ENCODE results near the gene GZMA. TPM values are rescaled to one million over a fixed set of nuclear protein-coding genes. Genes with fewer than 3 reads are reported as not detected.
"Not testable (repeated sequence)": the region's sequence is repeated elsewhere in the genome, so short reads cannot be mapped to it uniquely, and the experiment has no call there.

GZMA gene
- total RNA-seq, 1 donor from 2014 or later = not detected

DNA sequence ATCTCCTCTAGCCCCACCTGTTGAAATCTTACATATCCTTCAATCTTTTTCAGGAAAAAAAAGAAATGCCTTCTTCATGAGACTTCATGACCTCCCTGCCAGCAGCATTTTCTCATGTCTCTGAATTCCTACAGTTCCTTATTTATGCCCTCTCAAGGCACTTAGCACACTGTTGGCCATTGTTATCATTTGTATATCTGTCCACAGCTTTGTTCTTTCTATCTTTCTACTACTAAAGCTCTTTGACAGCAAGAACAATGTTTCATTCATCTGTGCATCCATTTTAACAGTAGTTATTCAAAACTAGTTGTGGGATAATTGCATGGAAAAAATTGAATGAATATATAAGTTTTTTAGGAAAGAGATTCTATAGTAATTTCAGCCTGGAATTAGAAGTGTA is 20.9 kb upstream of the GZMA start:
- Histone ChIP-seq H3K27ac (no peak overlapping the region), H3K36me3 (no peaks in the 10 kb centered on the region), H3K4me1 (no peaks in the 10 kb centered on the region), H3K27me3 (no peaks in the 10 kb centered on the region), H3K4me3 (no peak overlapping the region), H3K9me3 (no peaks in the 10 kb centered on the region)
- TF ChIP-seq, protein P1, sequence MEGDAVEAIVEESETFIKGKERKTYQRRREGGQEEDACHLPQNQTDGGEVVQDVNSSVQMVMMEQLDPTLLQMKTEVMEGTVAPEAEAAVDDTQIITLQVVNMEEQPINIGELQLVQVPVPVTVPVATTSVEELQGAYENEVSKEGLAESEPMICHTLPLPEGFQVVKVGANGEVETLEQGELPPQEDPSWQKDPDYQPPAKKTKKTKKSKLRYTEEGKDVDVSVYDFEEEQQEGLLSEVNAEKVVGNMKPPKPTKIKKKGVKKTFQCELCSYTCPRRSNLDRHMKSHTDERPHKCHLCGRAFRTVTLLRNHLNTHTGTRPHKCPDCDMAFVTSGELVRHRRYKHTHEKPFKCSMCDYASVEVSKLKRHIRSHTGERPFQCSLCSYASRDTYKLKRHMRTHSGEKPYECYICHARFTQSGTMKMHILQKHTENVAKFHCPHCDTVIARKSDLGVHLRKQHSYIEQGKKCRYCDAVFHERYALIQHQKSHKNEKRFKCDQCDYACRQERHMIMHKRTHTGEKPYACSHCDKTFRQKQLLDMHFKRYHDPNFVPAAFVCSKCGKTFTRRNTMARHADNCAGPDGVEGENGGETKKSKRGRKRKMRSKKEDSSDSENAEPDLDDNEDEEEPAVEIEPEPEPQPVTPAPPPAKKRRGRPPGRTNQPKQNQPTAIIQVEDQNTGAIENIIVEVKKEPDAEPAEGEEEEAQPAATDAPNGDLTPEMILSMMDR (IDR thresholded peaks at IDR 0.05) = no peak
- no peak for DNase-seq (ENCODE audit: low spot score in 2 of 2)
- intact Hi-C loops (cut with DNase I) = no loop called here

DNA sequence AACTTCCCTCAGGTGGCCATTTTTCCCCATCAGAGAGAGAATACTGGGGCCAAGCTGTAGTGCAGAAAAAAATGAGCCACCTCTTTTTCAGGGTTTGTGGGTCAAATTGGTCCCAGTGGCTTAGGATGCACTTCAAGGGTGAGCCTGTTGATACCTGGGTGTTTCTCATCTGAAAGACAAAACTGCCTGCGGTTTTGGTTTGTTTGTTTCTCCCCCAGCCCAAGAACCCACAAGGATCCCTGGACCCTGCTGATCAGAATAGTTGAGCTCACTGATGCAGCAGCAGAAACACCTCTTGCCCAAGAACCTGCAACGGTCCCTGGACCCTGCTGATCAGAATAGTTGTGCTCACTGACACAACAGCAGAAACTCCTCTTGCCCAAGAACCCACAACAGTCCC is 13.1 kb upstream of the GZMA start:
- intact Hi-C loops (cut with DNase I); H3K36me3 ChIP-seq: not testable (repeated sequence)

DNA sequence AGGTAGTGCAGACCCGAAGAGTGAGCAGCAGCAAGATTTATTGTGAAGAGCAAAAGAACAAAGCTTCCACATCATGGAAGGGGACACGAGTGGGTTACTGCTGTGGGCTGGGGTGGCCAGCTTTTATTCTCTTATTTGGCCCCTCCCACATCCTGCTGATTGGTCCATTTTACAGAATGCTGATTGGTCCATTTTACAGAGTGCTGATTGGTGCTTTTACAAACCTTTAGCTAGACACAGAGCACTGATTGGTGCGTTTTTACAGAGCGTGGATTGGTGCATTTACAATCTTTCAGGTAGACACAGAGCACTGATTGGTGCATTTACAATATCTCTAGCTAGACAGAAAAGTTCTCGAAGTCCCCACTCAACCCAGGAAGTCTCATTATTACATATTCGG is 11.4 kb upstream of the GZMA start:
- H3K4me3 ChIP-seq; H3K27me3 ChIP-seq; H3K4me1 ChIP-seq; H3K9me3 ChIP-seq; intact Hi-C loops (cut with DNase I); H3K27ac ChIP-seq; DNase-seq (ENCODE audit: low spot score in 2 of 2); H3K36me3 ChIP-seq: not testable (repeated sequence)

More for the DNA sequence above, 13.1 kb upstream of the GZMA start:
- H3K4me3 ChIP-seq; H3K9me3 ChIP-seq; DNase-seq (ENCODE audit: low spot score in 2 of 2); H3K4me1 ChIP-seq; H3K27ac ChIP-seq; H3K27me3 ChIP-seq: not testable (repeated sequence)

DNA sequence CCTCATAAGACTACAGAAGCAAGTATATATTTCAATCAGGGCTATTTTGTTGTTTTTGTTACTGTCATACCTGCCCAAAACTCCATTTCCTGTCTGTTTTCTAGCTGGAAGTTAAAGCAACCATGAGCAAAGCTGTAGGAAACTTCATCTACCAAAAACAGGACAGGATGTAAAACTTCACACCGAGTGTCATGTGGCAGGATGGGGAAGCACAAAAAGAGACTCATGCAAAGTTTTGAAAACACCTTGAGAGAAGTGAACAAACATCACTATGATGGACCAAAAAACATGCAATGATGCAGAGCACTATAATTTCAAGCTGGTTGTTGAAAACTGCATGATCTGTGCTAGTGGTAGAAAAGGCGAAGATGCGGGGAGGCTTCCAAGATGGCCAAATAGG is 6.3 kb upstream of the GZMA start:
- no peak overlapping the region for H3K4me3 ChIP-seq
- H3K9me3 ChIP-seq = no peaks in the 10 kb centered on the region
- TF ChIP-seq, protein P1 (IDR thresholded peaks at IDR 0.05) = no peak
- H3K4me1 ChIP-seq = no peaks in the 10 kb centered on the region
- H3K27me3 ChIP-seq = no peaks in the 10 kb centered on the region
- H3K36me3 ChIP-seq = no peaks in the 10 kb centered on the region
- no peak for DNase-seq (ENCODE audit: low spot score in 2 of 2)
- H3K27ac ChIP-seq = no peak overlapping the region
- intact Hi-C loops (cut with DNase I) = no loop called here

DNA sequence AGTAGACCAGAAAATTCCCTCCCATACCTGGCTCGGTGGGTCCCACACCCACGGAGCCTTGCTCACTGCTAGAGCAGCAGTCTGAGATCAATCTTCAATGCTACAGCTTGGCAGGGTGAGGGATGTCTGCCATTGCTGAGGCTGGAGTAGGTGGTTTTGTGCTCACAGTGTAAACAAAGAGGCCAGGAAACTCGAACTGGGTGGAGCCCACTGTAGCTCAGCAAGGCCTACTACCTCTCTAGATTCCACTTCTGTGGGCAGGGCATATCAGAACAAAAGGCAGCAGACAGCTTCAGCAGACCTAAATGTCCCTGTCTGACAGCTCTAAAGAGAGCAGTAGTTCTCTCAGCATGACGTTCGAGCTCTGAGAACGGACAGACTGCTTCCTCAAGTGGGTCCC is 5.6 kb upstream of the GZMA start:
- H3K36me3 ChIP-seq = no peaks in the 10 kb centered on the region
- TF ChIP-seq, protein P1 (IDR thresholded peaks at IDR 0.05) = no peak
- DNase-seq (ENCODE audit: low spot score in 2 of 2) = no peak
- no peaks in the 10 kb centered on the region for H3K27me3 ChIP-seq
- no peaks in the 10 kb centered on the region for H3K9me3 ChIP-seq
- H3K27ac ChIP-seq = no peak overlapping the region
- H3K4me3 ChIP-seq = no peak overlapping the region
- intact Hi-C loops (cut with DNase I) = no loop called here
- H3K4me1 ChIP-seq = no peaks in the 10 kb centered on the region

DNA sequence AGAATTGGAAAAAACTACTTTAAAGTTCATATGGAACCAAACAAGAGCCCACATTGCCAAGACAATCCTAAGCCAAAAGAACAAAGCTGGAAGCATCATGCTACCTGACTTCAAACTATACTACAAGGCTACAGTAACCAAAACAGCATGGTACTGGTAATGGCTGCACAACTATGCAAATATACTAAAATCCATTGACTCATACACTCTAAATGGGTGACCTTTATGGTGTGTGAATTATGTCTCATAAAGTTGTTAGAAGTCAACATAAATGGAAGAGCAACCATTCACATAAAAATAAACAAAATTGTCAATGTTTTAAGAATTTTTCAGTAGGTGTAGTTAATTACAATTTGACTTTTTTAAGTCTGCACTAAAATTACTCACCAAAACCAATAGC is 1.3 kb upstream of the GZMA start:
- H3K4me1 ChIP-seq; H3K36me3 ChIP-seq; DNase-seq (ENCODE audit: low spot score in 2 of 2); H3K27ac ChIP-seq; H3K9me3 ChIP-seq; H3K4me3 ChIP-seq; H3K27me3 ChIP-seq; intact Hi-C loops (cut with DNase I): not testable (repeated sequence)

DNA sequence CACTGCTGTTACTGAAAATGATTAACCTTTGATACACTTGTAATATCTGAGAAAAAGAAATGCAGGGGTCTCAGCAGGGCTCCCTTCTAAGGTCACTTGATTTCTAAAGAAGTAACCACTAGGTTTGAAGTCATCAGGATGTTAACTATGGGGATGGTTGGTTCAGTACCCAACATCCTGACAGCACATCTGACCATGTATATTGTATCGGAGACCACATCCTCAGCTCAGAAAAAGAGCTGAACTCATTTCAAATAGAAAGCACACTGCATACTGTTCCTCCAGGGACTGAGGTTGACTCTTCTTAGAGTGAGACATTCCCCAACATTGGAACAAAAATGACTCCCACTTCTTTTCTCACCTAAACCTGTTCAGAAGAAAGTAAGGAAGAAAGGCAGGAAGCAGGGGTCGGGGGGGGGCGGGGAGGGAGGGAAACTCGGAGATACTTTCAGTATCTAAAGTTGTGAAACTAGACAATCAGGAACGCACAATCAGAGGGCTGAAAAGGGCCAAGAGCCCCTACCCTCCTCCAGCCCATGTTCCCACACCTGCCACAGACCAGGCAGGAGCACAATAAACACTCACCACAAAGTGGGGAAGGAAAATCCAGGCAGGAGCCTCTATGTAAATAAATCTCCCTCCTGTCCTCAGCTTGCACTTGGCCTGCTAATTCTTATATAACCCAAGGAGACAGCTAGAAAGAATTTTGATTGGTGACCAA is 730 bp upstream of the GZMA start:
- no peaks in the 10 kb centered on the region for H3K9me3 ChIP-seq
- no peaks in the 10 kb centered on the region for H3K4me1 ChIP-seq
- intact Hi-C loops (cut with DNase I) = no loop called here
- H3K27ac ChIP-seq = no peak overlapping the region
- TF ChIP-seq, protein P1 (IDR thresholded peaks at IDR 0.05) = no peak
- H3K4me3 ChIP-seq = no peak overlapping the region
- DNase-seq (ENCODE audit: low spot score in 2 of 2) = no peak
- no peaks in the 10 kb centered on the region for H3K36me3 ChIP-seq
- H3K27me3 ChIP-seq = no peaks in the 10 kb centered on the region

Data from ascending aorta (tissue), 2 donors.